Lung microvascular endothelial cell (primary cell): ENCODE data around the gene C5AR2. TPM values are rescaled to one million over a fixed set of nuclear protein-coding genes. Genes with fewer than 3 reads are reported as not detected.
"Not testable (repeated sequence)": the region's sequence is repeated elsewhere in the genome, so short reads cannot be mapped to it uniquely, and the experiment has no call there.

ENCODE experiments used
- DNase-seq, 2 donors: peaks; one replicate each; pipeline versions ENCODE4 v3.0.0 to v3.0.0-alpha.2; 2010; ENCODE audit warnings: low read depth in 2 of 2
- total RNA-seq: library from RNA; depleted of rRNA; stranded (reverse); fragments of >200 nt; gene quantifications from 2 replicates; pipeline ENCODE4 v1.2.1, GENCODE V29; 2014

Gene C5AR2
- total RNA-seq, 1 donor from 2014 or later: under 0.01 TPM

DNA sequence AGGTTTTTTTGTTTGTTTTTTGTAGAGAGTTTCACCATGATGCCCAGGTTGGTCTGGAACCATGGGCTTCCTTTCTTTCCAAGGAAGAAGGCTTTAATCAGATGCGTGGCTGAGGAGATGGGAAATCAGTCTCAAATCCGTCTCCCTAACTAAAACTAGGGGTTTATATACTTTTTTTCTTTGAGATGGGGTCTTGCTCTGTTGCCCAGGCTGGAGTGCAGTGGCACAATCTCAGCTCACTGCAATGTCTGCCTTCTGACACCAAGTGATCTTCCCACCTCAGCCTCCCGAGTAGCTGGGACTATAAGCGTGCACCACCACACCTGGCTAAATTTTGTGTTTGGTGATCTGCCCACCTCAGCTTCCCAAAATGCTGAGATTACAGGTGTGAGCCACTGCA, 52.6 kb downstream of the C5AR2 start:
- DNase-seq: not testable (repeated sequence)

DNA sequence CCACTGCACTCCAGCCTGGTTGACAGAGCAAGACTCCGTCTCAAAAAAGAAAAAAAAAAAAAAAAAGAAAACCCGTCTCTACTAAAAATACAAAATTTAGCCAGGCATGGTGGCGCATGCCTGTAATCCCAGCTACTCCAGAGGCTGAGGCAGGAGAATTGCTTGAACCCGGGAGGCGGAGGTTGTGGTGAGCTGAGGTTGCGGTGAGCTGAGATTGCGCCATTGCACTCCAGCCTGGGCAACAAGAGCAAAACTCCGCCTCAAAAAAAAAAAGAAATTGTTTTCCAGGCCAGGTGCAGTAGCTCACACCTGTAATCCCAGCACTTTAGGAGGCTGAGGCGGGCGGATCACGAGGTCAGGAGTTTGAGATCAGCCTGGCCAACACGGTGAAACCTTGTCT, 54.6 kb downstream of the C5AR2 start:
- DNase-seq: not testable (repeated sequence)

- not testable (repeated sequence) for DNase-seq
These were observed 55.6 kb downstream of the C5AR2 start for GRCh38 chr19:47387623-47388022.

DNA sequence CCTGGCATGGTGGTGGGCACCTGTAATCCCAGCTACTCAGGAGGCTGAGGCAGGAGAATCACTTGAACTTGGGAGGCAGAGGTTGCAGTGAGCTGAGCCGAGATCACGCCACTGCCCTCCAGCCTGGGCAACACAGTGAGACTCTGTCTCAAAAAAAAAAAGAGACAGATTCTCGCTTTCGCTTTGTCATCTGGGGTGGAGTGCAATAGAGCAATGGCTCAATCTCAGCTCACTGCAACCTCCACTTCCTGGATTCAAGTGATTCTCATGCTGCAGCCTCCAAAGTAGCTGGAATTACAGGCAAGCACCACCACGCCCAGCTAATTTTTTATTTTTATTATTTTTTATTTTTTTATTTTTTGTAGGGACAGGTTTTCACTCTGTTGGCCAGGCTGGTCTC, 56.7 kb downstream of the C5AR2 start:
- DNase-seq: not testable (repeated sequence)

GRCh38 chr19:47389150-47389556, 57.2 kb downstream of the C5AR2 start:
- no peak for DNase-seq

GRCh38 chr19:47390533-47391488, 58.8 kb downstream of the C5AR2 start:
- no peak for DNase-seq

DNA sequence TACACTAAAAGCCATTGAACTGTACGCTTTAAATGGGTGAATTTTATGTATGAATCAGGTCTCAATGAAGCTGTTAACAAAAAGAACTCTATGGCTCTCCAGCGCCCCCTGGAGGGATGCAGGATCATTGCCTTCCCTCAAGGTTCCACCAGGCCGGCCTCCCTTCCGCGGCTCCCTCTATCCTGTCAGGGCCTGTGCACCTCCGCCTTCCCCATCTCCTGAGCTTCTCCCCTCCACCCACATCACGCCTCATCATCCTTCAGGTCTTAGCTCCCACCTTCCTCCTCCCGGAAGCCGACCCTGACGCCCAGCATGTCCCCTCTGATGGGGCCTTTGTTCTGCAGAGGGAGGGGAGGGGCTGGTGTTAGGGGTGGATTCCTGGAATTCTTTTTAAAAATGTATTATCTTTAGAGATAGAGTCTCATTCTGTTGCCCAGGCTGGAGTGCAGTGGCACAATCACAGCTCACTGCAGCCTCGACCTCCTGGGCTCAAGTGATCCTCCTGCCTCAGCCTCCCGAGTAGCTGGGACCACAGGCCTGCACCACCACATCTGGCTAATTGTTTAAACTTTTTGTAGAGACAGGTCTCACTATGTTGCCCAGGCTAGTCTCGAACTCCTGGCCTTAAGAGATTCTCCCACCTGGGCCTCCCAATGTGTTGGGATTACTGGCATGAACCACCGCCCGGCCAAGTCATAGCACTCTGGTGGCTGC, 59.7 kb downstream of the C5AR2 start:
- DNase-seq: peak; percentile 69 to 82

Other genes starting within 250 kb of the C5AR2 start
- 7.2 and 9.5 TPM in 2 replicates for gene ZC3H4, start 218.4 kb upstream of the C5AR2 start, total RNA-seq
- gene SAE1, start 201.3 kb upstream of the C5AR2 start, total RNA-seq: 96.8 and 131 TPM in 2 replicates
- gene BBC3, start 101.0 kb upstream of the C5AR2 start, total RNA-seq: 16.5 and 21.4 TPM in 2 replicates
- gene CCDC9, start 75.7 kb upstream of the C5AR2 start, total RNA-seq: 3.3 and 4.6 TPM in 2 replicates
- gene INAFM1, start 57.3 kb upstream of the C5AR2 start, total RNA-seq: 0.65 and 1.2 TPM in 2 replicates
- gene C5AR1, start 22.3 kb upstream of the C5AR2 start, total RNA-seq: not detected in 2 replicates
- 4.1 and 5.2 TPM in 2 replicates for gene DHX34, start 17.1 kb downstream of the C5AR2 start, total RNA-seq
- gene MEIS3, start 87.4 kb downstream of the C5AR2 start, total RNA-seq: 0.20 and 0.22 TPM in 2 replicates
- 0.22 TPM in 1 of 2 replicates, not detected in the other for gene SLC8A2, start 139.7 kb downstream of the C5AR2 start, total RNA-seq
- gene KPTN, start 152.0 kb downstream of the C5AR2 start, total RNA-seq: 3.2 and 3.5 TPM in 2 replicates
- gene NAPA, start 182.9 kb downstream of the C5AR2 start, total RNA-seq: 61.1 and 69.5 TPM in 2 replicates
- 0.20 and 0.44 TPM in 2 replicates for gene ZNF541, start 241.0 kb downstream of the C5AR2 start, total RNA-seq